Right atrium auricular region (tissue), 2 donors: ENCODE measurements around the gene MADD. TPM values are rescaled to one million over a fixed set of nuclear protein-coding genes. Genes with fewer than 3 reads are reported as not detected.
A peak's percentile ranks its signal among the peaks of the same experiment; 100 is the strongest.

Experiments
- DNase-seq: peaks from one replicate; pipeline ENCODE4 v3.0.0-alpha.2; 2019; ENCODE audit warnings: low spot score
- H3K27ac ChIP-seq, 2 donors: fragments of 200-600 bp; sonication (generic); 1 replicate in 1 of 2; 2 replicates in 1 of 2; pipeline ENCODE4 v1.5.1; 2016 to 2019
- H3K27me3 ChIP-seq, 2 donors: fragments of 200-600 bp; sonication (generic); one replicate each; pipeline versions ENCODE4 v1.5.1 to v1.6.0; 2017 to 2019
- H3K36me3 ChIP-seq: fragments of 200-600 bp; sonication (generic); one replicate; pipeline ENCODE4 v1.5.1; 2016
- H3K4me1 ChIP-seq, 2 donors: fragments of 200-600 bp; sonication (generic); one replicate each; pipeline versions ENCODE4 v1.5.1 to v1.6.0; 2017 to 2019
- H3K4me3 ChIP-seq, 2 donors: fragments of 200-600 bp; sonication (generic); 1 replicate in 1 of 2; 2 replicates in 1 of 2; pipeline ENCODE4 v1.5.1; 2017 to 2019; ENCODE audit warnings: mild to moderate bottlenecking in 1 of 2, moderate library complexity in 1 of 2
- H3K9me3 ChIP-seq, 2 donors: fragments of 200-600 bp; sonication (generic); one replicate each; pipeline ENCODE4 v1.5.1; 2019
- CTCF ChIP-seq, 2 donors: fragments of 200-600 bp; sonication (generic); IDR thresholded peaks; one replicate each; pipeline ENCODE4 v1.5.1; 2019; ENCODE audit warnings: antibody characterized with exemption in 2 of 2
- total RNA-seq, 2 donors: library from RNA; depleted of rRNA; stranded (reverse); fragments of >200 nt; gene quantifications; one replicate each; pipeline ENCODE4 v1.1.0, GENCODE V29; 2016

The MADD gene
- total RNA-seq, 2 donors from 2014 or later, result 28.2 to 49.8 TPM

DNA sequence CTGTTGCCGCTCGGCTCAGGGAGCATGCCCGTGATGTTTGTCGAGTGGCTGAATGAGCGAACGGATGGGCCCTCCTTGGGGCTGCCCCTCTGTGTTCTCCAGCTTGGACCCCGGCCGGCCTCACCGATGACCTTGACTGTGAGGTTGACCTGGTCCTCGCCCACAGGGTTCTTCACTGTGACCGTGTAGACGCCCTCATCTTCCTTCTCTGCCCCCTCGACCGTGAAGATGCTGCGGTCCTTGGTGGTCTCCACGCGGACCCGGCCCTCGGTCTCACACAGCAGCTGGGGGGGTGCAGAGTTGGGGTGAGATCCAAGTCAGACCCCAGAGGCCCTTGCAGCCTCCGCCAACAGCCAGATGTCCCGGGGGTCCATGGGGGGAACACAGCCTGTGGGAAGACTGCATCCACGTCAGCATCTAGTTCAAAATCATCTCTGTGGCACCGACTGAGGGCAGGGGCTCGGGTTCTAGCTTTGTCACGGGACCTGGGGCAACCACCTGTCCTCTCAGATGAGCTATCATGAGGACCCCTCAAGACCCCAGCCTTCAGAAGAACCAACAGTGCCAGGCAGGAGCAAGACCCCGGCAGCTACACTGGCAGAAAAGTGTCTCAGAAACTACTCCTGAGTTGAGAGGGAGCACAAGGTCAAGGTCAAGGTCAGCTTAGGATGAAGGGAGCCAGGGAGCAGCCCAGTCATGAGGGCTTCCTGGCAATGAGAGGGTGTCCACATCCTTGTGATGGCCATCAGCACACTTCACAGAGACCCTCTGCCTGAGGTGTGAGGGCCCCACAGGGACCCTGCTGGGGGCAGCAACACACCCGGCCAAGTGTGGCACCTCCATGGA lies 68.7 kb downstream of the MADD start:
- H3K4me1 ChIP-seq, result peaks cover 0 to 5% of the 10 kb centered on the region in 2 donors
- no peak overlapping the region for H3K4me3 ChIP-seq
- peaks cover 86% of the 10 kb centered on the region for H3K36me3 ChIP-seq
- H3K27me3 ChIP-seq, result no peaks in the 10 kb centered on the region
- H3K9me3 ChIP-seq, result no peaks in the 10 kb centered on the region
- DNase-seq, result no peak
- H3K27ac ChIP-seq, result peak overlapping the region; percentile 13 to 35
- no peak for TF ChIP-seq CTCF (IDR thresholded peaks at IDR 0.05)

- no peak for DNase-seq
- H3K4me3 ChIP-seq, result no peak overlapping the region
- TF ChIP-seq CTCF (IDR thresholded peaks at IDR 0.05), result no peak
- peaks cover 86% of the 10 kb centered on the region for H3K36me3 ChIP-seq
- H3K27ac ChIP-seq, result no peak overlapping the region
- H3K27me3 ChIP-seq, result no peaks in the 10 kb centered on the region
- H3K4me1 ChIP-seq, result peaks cover 0 to 5% of the 10 kb centered on the region in 2 donors
- H3K9me3 ChIP-seq, result no peaks in the 10 kb centered on the region
Observed at GRCh38 chr11:47340010-47340409, 70.1 kb downstream of the MADD start.

GRCh38 chr11:47340980-47341775 lies 71.2 kb downstream of the MADD start:
- Histone ChIP-seq H3K4me1 (peaks cover 0 to 5% of the 10 kb centered on the region in 2 donors), H3K9me3 (no peaks in the 10 kb centered on the region), H3K27me3 (no peaks in the 10 kb centered on the region), H3K4me3 (no peak overlapping the region), H3K27ac (no peak overlapping the region), H3K36me3 (peaks cover 87% of the 10 kb centered on the region)
- no peak for TF ChIP-seq CTCF (IDR thresholded peaks at IDR 0.05)
- DNase-seq, result no peak

DNA sequence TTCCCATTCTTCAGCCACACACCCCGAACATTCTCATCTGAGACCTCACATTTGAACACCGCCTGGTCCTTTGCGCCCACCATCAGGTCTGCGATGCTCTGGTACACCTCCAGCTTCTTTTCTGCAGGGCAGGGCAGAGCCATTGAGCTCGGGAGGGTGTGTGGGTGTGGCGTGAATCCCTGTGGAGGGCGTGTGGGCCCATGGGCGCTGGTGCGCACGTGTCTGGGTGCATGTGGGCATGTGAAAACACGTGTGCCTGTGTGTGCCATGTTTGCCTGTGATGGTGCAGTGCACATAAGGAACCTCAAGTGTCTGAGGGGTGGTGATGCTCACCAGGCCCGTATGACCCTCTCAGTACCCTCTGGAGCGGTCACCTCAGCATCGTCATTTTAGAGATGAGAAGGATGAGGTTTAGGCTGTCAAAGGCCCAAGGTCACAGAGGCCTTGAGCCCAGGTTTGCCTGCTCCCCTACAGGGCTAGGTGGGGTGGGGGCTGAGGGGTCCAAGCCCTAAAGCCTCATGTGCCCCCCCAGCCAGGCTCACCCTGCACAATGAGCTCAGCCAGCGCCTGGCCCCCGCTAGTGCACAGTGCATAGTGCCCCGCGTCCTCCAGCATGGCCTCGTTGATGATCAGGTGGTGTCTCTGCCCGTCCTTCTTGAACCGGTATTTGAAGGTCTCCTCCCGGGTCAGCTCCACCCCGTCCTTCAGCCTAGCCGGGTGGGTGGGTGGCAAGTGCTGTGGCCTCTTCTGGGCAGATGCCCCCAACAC lies 72.3 kb downstream of the MADD start:
- no peaks in the 10 kb centered on the region for H3K27me3 ChIP-seq
- no peak for DNase-seq
- H3K27ac ChIP-seq, result peak overlapping the region; percentile 1 to 52
- peaks cover 89% of the 10 kb centered on the region for H3K36me3 ChIP-seq
- peaks cover 0 to 12% of the 10 kb centered on the region in 2 donors for H3K4me1 ChIP-seq
- no peak for TF ChIP-seq CTCF (IDR thresholded peaks at IDR 0.05)
- H3K9me3 ChIP-seq, result no peaks in the 10 kb centered on the region
- H3K4me3 ChIP-seq, result no peak overlapping the region

DNA sequence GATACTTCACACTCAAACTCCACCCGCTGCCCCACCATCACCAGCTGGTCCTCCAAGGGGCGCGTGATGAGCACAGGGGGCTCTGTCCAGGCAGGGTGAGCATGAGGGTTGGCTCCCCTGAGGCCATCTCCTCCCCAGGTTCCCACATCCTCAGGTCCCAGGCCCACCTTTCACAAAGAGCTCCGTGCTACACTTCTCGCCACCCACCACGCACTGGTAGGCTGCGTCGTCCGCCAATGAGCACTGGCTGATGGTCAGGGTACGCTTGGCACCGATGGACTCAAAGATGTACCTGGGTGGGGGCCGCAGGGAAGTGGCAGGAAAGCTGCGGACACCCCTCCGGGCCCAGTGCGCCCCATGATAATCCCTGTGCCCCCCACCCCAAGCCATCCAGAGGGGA lies 72.9 kb downstream of the MADD start:
- peak overlapping the region; percentile 16 to 33 for H3K27ac ChIP-seq
- no peak for DNase-seq

More for the DNA sequence above, 72.9 kb downstream of the MADD start:
- H3K36me3 ChIP-seq, result peaks cover 89% of the 10 kb centered on the region
- TF ChIP-seq CTCF (IDR thresholded peaks at IDR 0.05), result no peak
- H3K4me3 ChIP-seq, result no peak overlapping the region
- peaks cover 0 to 18% of the 10 kb centered on the region in 2 donors for H3K4me1 ChIP-seq
- H3K27me3 ChIP-seq, result no peaks in the 10 kb centered on the region
- H3K9me3 ChIP-seq, result no peaks in the 10 kb centered on the region
